GM18519 (cell line): ENCODE data around the gene CCDC102A.

ENCODE experiments used
- ATAC-seq: cut with Tn5 transposase; IDR thresholded peaks from one replicate; pipeline ENCODE4 v1.9.1; 2021; ENCODE audit warnings: mild to moderate bottlenecking, moderate library complexity; ENCODE audit not compliant: unreplicated experiment, low FRiP score

The CCDC102A gene

GRCh38 chr16:57480754-57481230 lies 55.6 kb downstream of the CCDC102A start:
- no peak for ATAC-seq

DNA sequence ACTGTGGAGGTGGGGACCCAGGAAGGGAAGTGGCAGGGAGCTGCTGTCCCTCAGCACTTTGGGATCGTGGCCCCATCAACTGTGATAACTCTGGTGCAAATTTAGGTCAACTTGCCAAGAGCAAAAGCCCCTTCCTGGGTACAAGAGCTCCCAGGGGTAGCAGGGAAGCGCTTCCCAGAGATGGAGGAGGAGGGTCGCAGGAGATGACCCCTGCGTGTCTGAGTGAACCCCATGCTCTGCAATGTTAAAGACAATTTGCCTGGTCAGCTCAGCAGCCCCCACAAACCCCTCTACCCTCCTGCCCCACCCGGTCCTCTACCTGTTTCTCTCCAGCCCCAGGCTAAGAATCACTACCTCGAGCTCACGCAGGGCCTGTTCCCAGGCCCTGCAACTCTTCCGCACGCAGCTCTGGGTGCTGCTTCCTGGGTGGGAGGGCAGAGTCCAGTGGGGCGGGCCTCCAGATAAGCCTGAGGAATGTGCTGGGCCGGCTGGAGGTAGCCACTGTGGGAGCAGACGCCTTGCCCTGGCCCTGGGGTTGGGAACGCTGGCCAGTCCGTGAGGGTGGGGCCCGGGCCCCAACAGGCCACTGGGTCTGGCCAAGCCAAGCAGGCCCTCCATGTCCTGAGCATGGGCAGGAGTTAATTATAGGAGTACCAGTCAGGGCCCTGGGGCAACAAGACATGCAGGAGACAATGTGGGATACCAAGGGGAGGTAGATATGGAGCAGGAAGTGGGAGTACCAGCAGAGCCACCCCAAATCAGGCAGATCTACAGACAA lies 56.2 kb downstream of the CCDC102A start:
- no peak for ATAC-seq

- ATAC-seq, result no peak
Measured at GRCh38 chr16:57479205-57479975, 57.0 kb downstream of the CCDC102A start.

DNA sequence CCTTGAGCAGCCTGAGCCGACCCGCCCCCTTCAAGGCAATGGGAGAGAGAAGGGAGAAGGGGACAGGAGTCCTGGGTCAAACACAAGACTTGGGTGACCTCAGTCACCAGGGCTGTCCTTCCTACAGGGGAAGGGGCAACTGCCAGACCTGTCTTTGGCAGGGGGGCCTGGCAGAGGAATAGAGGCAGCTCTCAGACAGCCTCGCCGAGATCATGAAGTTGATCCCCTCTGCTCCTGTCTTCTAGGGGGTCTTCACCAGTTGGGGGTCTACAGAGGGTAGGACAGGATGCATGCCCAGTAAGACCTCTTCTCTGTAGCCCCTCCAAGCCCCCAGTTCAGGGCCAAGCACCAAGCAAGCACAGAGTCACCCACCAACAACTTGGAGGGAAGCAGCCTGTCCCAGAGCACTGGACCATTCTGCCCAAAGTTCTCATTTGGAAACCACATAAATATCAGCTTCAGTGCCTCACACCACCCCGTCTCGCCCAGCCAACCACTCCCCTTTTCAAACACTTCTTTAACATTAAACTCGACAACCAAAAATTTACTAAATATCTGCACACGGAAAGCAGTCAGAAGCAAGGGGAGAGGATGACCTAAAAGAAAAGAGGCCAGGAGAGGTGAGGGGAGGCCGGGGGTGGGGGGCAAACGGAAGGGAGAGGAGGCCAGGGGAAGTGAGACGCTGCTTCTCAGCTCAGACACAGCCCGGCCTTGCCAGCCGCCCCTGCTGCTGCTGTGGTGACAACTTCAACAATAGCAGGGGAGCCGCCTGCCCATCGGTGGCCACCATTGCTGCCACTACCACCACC lies 57.8 kb downstream of the CCDC102A start:
- no peak for ATAC-seq

- no peak for ATAC-seq
Measured at GRCh38 chr16:57477531-57478202, 58.7 kb downstream of the CCDC102A start.

GRCh38 chr16:57476546-57477410 lies 59.6 kb downstream of the CCDC102A start:
- ATAC-seq, result no peak

GRCh38 chr16:57475711-57476339 lies 60.5 kb downstream of the CCDC102A start:
- peak; percentile 92 for ATAC-seq

DNA sequence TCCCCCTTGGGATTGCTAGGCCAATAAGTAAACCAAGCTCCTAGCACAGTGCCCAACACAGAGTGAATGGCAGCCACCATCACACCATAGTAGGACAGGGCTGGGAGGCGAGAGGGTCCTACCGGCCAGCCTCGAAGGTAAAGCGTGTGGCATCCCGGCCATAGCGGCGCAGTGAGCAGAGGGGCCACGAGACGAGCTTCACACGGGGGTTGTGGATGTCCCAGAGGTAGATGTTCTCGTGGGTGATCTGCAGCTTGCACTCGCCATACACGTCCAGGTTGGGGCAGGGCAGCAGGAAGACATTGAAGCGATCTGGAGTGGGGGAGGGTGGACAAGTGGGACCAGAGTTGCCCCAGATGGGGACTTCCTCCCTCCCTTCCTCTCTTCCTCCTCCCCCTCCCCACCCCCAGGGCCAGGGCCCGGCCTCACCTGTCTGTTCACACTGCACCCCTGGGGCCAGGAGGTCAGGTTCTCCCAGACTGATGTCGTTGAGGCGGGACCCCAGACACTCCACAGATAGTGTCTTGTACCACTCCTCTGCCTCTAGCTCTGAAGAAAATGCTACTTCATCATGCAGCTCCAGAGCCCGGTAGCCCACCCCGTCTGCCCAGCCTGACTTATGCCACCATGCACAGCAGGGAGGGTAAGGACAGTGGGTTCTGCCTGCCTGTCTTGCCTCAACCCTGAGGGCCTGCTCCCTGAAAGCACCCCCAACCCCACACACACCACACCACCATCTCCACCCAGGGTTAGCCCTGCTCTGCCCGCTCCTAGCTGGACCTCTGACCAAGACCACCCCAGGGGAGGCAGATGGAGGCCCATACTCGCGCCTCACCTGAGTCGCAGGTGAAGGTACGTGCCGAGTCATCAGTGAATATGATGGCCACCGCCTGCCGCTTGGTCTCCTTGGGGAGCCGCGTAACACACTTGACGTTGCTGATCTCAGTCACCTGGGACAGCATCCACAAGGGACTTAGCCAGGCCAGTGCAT lies 61.4 kb downstream of the CCDC102A start:
- ATAC-seq, result no peak

DNA sequence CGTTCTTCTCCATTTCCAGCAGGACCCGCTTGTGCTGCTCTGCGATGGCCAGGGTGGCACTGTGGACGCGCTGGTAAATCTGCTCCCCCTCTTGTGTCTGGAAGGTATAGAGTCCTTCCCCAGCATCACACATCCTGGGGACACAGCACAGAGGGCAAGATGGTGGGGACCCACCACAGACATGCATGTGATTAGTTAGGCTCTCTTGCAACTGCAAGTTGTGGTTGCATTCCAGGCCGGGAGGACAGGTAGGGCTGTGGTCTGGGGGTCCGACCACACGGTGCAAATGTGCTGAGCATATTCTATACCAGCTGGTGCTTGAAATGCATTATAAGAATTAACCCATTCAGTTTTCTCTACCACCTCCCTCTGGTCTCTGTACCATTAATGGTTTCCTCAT lies 62.5 kb downstream of the CCDC102A start:
- ATAC-seq, result no peak

GRCh38 chr16:57473176-57473840 lies 63.1 kb downstream of the CCDC102A start:
- ATAC-seq, result no peak

GRCh38 chr16:57472665-57473060 lies 63.7 kb downstream of the CCDC102A start:
- ATAC-seq, result no peak

GRCh38 chr16:57471852-57472664 lies 64.3 kb downstream of the CCDC102A start:
- ATAC-seq, result no peak

DNA sequence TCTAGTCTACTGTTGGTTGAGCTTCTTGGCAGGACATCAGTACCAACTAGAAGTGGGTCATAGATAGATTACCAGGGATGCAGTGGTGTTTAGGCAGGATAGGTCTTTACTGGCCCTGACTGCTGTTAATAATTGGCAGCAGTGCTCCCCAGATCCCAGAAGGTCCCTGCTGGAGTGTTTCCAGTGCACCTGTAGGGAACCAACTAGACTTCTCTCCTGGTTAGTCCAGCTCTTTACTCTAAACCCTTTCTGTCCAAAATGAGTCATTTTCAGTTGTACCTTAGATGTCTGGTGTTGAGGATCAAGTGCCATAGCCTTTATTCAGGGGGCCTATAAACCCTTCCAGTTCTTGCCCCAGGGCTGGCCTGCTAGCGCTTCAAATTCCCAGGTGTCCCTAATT lies 65.2 kb downstream of the CCDC102A start:
- no peak for ATAC-seq

- no peak for ATAC-seq
Measured at GRCh38 chr16:57470711-57471110, 65.7 kb downstream of the CCDC102A start.

GRCh38 chr16:57469917-57470470 lies 66.4 kb downstream of the CCDC102A start:
- ATAC-seq, result no peak

DNA sequence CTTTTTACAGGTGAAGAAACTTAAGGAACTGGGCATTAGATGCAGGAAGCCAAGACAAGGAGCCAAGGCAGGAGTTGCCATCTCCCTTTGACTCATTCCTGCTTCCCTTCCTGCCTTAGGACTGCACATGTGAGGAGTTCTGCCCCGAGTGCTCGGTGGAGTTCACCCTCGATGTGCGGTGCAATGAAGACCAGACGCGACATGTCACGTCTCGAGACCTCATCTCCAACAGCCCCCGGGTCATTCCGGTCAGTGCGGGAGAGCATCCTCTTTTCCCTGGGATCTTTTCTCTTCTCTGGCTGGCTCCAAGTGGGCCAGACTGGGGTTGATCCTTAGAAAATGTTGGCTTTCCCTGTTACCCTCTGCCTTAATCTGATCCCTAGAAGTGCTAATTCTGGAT lies 67.3 kb downstream of the CCDC102A start:
- ATAC-seq, result no peak
